Neural progenitor cell (in vitro differentiated cells): ENCODE measurements around the gene SLC44A2. TPM values are rescaled to one million over a fixed set of nuclear protein-coding genes. Genes with fewer than 3 reads are reported as not detected.
A peak's percentile ranks its signal among the peaks of the same experiment; 100 is the strongest.

Experiments used
- DNase-seq: peaks from one replicate; pipeline ENCODE4 v3.0.0-alpha.2; 2016; ENCODE audit warnings: low spot score
- H2AFZ ChIP-seq: fragments of 200-600 bp; sonication (generic); replicated peaks from 2 replicates; pipeline ENCODE4 v1.6.1; 2016; ENCODE audit warnings: antibody characterized with exemption
- H3F3A ChIP-seq: fragments of 200-600 bp; sonication (generic); 2 replicates; pipeline ENCODE4 v1.6.1; 2016; ENCODE audit warnings: antibody characterized with exemption, low read depth
- H3K27ac ChIP-seq: fragments of 200-600 bp; sonication (generic); 2 replicates; pipeline ENCODE4 v1.5.1; 2016; ENCODE audit warnings: mild to moderate bottlenecking
- H3K27me3 ChIP-seq: fragments of 200-600 bp; sonication (generic); 2 replicates; pipeline ENCODE4 v1.6.1; 2016; ENCODE audit warnings: mild to moderate bottlenecking, moderate library complexity
- H3K36me3 ChIP-seq: fragments of 200-600 bp; sonication (generic); 2 replicates; pipeline ENCODE4 v1.5.1; 2016
- H3K4me1 ChIP-seq: fragments of 200-600 bp; sonication (generic); 2 replicates; pipeline ENCODE4 v1.6.1; 2016; ENCODE audit warnings: mixed run types
- H3K4me2 ChIP-seq: fragments of 200-600 bp; sonication (generic); 2 replicates; pipeline ENCODE4 v1.6.1; 2016
- H3K4me3 ChIP-seq: fragments of 200-600 bp; sonication (generic); 2 replicates; pipeline ENCODE4 v1.5.1; 2016
- H3K79me2 ChIP-seq: fragments of 200-600 bp; sonication (generic); 2 replicates; pipeline ENCODE4 v1.6.1; 2016; ENCODE audit warnings: low read depth
- H3K9ac ChIP-seq: fragments of 200-600 bp; sonication (generic); 2 replicates; pipeline ENCODE4 v1.6.1; 2016
- H3K9me3 ChIP-seq: fragments of 200-600 bp; sonication (generic); 2 replicates; pipeline ENCODE4 v1.5.1; 2016; ENCODE audit warnings: low read depth
- H4K20me1 ChIP-seq: fragments of 200-600 bp; sonication (generic); 2 replicates; pipeline ENCODE4 v1.6.1; 2016; ENCODE audit warnings: low read depth
- H3K27ac Mint-ChIP-seq: 3 replicates; pipeline ENCODE4 v1.8.0; 2021; ENCODE audit warnings: mixed read lengths
- H3K27me3 Mint-ChIP-seq: 2 replicates; pipeline ENCODE4 v1.8.0; 2022; ENCODE audit warnings: low read depth, mild to moderate bottlenecking, inconsistent platforms, moderate library complexity, mixed read lengths; ENCODE audit not compliant: insufficient read depth
- H3K36me3 Mint-ChIP-seq: 3 replicates; pipeline ENCODE4 v1.8.0; 2021; ENCODE audit warnings: mixed read lengths
- H3K4me1 Mint-ChIP-seq: 3 replicates; pipeline ENCODE4 v1.8.0; 2021; ENCODE audit warnings: mixed read lengths
- H3K4me3 Mint-ChIP-seq: 3 replicates; pipeline ENCODE4 v1.8.0; 2021; ENCODE audit warnings: mild to moderate bottlenecking, moderate library complexity, mixed read lengths
- H3K9me3 Mint-ChIP-seq: 3 replicates; pipeline ENCODE4 v1.8.0; 2020; ENCODE audit warnings: mixed read lengths
- CTCF ChIP-seq: fragments of 200-600 bp; sonication (generic); IDR thresholded peaks from 2 replicates; pipeline ENCODE4 v1.5.1; 2017; ENCODE audit warnings: antibody characterized with exemption, mild to moderate bottlenecking
- EZH2 ChIP-seq: fragments of 200-600 bp; sonication (generic); IDR thresholded peaks from 2 replicates; pipeline ENCODE4 v1.6.1; 2017; ENCODE audit warnings: antibody characterized with exemption, mild to moderate bottlenecking, moderate library complexity
- EZH2phosphoT487 ChIP-seq: fragments of 200-600 bp; sonication (generic); IDR thresholded peaks from 2 replicates; pipeline ENCODE4 v1.6.1; 2017; ENCODE audit warnings: antibody characterized with exemption
- total RNA-seq: library from RNA; depleted of rRNA; stranded (reverse); fragments of >200 nt; gene quantifications from 2 replicates; pipeline ENCODE4 v1.2.3, GENCODE V29; 2015; ENCODE audit warnings: low replicate concordance

The SLC44A2 gene
- total RNA-seq, 1 donor from 2014 or later: 45.6 TPM

- H3K4me1 Mint-ChIP-seq: peaks cover 19% of the 10 kb centered on the region
Measured at GRCh38 chr19:10654610-10655456, 29.5 kb downstream of the SLC44A2 start.

GRCh38 chr19:10655457-10656312 is 30.3 kb downstream of the SLC44A2 start:
- Histone ChIP-seq H4K20me1 (peaks cover 55% of the 10 kb centered on the region), H3K9me3 (no peaks in the 10 kb centered on the region), H3K9ac (peak overlapping the region; percentile 100), H2AFZ (no peak overlapping the region), H3K4me1 (peaks cover 29% of the 10 kb centered on the region), H3K27me3 (no peaks in the 10 kb centered on the region), H3K36me3 (peaks cover 8% of the 10 kb centered on the region), H3K79me2 (peaks cover 85% of the 10 kb centered on the region), H3K4me2 (peak overlapping the region; percentile 88), H3F3A (peaks cover 36% of the 10 kb centered on the region), H3K4me3 (peak overlapping the region; percentile 79), H3K27ac (peak overlapping the region; percentile 100)
- peaks cover 24% of the 10 kb centered on the region for H3K4me1 Mint-ChIP-seq
- H3K27me3 Mint-ChIP-seq: peaks cover 7% of the 10 kb centered on the region
- TF ChIP-seq EZH2: no peak
- peak overlapping the region; percentile 98 for H3K4me3 Mint-ChIP-seq
- peak overlapping the region; percentile 99 for H3K27ac Mint-ChIP-seq
- no peaks in the 10 kb centered on the region for H3K9me3 Mint-ChIP-seq
- DNase-seq: peak; percentile 52
- H3K36me3 Mint-ChIP-seq: peaks cover 27% of the 10 kb centered on the region

More at GRCh38 chr19:10654610-10655456, 29.5 kb downstream of the SLC44A2 start:
- H3K27me3 Mint-ChIP-seq: peaks cover 7% of the 10 kb centered on the region
- H3K9me3 Mint-ChIP-seq: no peaks in the 10 kb centered on the region
- H3K9ac ChIP-seq: peak overlapping the region; percentile 100
- H3K27ac Mint-ChIP-seq: peak overlapping the region; percentile 99
- H3K9me3 ChIP-seq: no peaks in the 10 kb centered on the region
- H3K4me3 ChIP-seq: peak overlapping the region; percentile 79
- H3K4me2 ChIP-seq: peak overlapping the region; percentile 88
- H3K27me3 ChIP-seq: no peaks in the 10 kb centered on the region
- H3K36me3 ChIP-seq: peaks cover 2% of the 10 kb centered on the region
- H2AFZ ChIP-seq: no peak overlapping the region
- H3K79me2 ChIP-seq: peaks cover 76% of the 10 kb centered on the region
- peaks cover 47% of the 10 kb centered on the region for H4K20me1 ChIP-seq
- peaks cover 28% of the 10 kb centered on the region for H3K4me1 ChIP-seq
- H3K27ac ChIP-seq: peak overlapping the region; percentile 100
- peaks cover 27% of the 10 kb centered on the region for H3F3A ChIP-seq
- H3K4me3 Mint-ChIP-seq: peak overlapping the region; percentile 98
- TF ChIP-seq EZH2 (no peak), EZH2phosphoT487 (no peak), CTCF (no peak)
- DNase-seq: peak; percentile 95
- H3K36me3 Mint-ChIP-seq: peaks cover 21% of the 10 kb centered on the region

- no peak overlapping the region for H3K4me3 ChIP-seq
- DNase-seq: no peak
- no peaks in the 10 kb centered on the region for H3K27me3 ChIP-seq
- H4K20me1 ChIP-seq: peaks cover 100% of the 10 kb centered on the region
- Mint-ChIP-seq H3K9me3 (no peaks in the 10 kb centered on the region), H3K4me1 (peaks cover 35% of the 10 kb centered on the region), H3K36me3 (peaks cover 37% of the 10 kb centered on the region), H3K27me3 (peaks cover 8% of the 10 kb centered on the region), H3K4me3 (no peak overlapping the region), H3K27ac (no peak overlapping the region)
- peaks cover 11% of the 10 kb centered on the region for H3K36me3 ChIP-seq
- no peak overlapping the region for H2AFZ ChIP-seq
- H3K4me2 ChIP-seq: peak overlapping the region; percentile 27
- TF ChIP-seq EZH2phosphoT487 (no peak), CTCF (no peak), EZH2 (no peak)
- no peaks in the 10 kb centered on the region for H3K9me3 ChIP-seq
- no peak overlapping the region for H3K9ac ChIP-seq
- H3F3A ChIP-seq: peaks cover 40% of the 10 kb centered on the region
- peaks cover 30% of the 10 kb centered on the region for H3K4me1 ChIP-seq
- H3K79me2 ChIP-seq: peaks cover 100% of the 10 kb centered on the region
- H3K27ac ChIP-seq: no peak overlapping the region
Measured at GRCh38 chr19:10660346-10660745, 35.0 kb downstream of the SLC44A2 start.
